ENCODE data around the gene WDR72. TPM values are rescaled to one million over a fixed set of nuclear protein-coding genes. Genes with fewer than 3 reads are reported as not detected.
"Not testable (repeated sequence)": the region's sequence is repeated elsewhere in the genome, so short reads cannot be mapped to it uniquely, and the experiment has no call there.

WDR72 gene
- total and polyA plus RNA-seq, 4 donors = 0.16 TPM; not detected in 3

- DNase-seq; H3K36me3 ChIP-seq (ENCODE audit: control insufficient read depth in 1 of 2, insufficient read depth in 2 of 2, low read length in 1 of 2); intact Hi-C loops (cut with DNase I); H3K4me3 ChIP-seq (ENCODE audit: low read length in 2 of 2); ATAC-seq (ENCODE audit: low FRiP score); H3K27ac ChIP-seq (ENCODE audit: low read depth in 1 of 2, low read length in 2 of 2); H3K27me3 ChIP-seq (ENCODE audit: control insufficient read depth in 1 of 2, insufficient read depth in 2 of 2, low read length in 1 of 2); H3K4me1 ChIP-seq (ENCODE audit: control insufficient read depth in 1 of 2, insufficient read depth in 2 of 2, low read length in 2 of 2); H3K9me3 ChIP-seq (ENCODE audit: control insufficient read depth, low read length): not testable (repeated sequence)
- 91 to 92% methylated on average over 30 to 34 of the region's 34 CpGs for WGBS, 2 donors
These were observed 218.7 kb downstream of the WDR72 start for GRCh38 chr15:53540626-53541300.

- WGBS, 2 donors = 73 to 80% methylated on average over 3 of the region's 3 CpGs
- Histone ChIP-seq H3K4me1 (ENCODE audit: control insufficient read depth in 1 of 2, insufficient read depth in 2 of 2, low read length in 2 of 2) (no peaks in the 10 kb centered on the region), H3K4me3 (ENCODE audit: low read length in 2 of 2) (no peak overlapping the region), H3K27ac (ENCODE audit: low read depth in 1 of 2, low read length in 2 of 2) (no peak overlapping the region), H3K36me3 (ENCODE audit: control insufficient read depth in 1 of 2, insufficient read depth in 2 of 2, low read length in 1 of 2) (no peaks in the 10 kb centered on the region), H3K9me3 (ENCODE audit: control insufficient read depth, low read length) (no peaks in the 10 kb centered on the region), H3K27me3 (ENCODE audit: control insufficient read depth in 1 of 2, insufficient read depth in 2 of 2, low read length in 1 of 2) (no peaks in the 10 kb centered on the region)
- DNase-seq (no peak), ATAC-seq (ENCODE audit: low FRiP score) (no peak)
- intact Hi-C loops (cut with DNase I) = no loop called here
These were observed 219.6 kb downstream of the WDR72 start for GRCh38 chr15:53539878-53540277.

- WGBS, 2 donors = 65 to 72% methylated on average over 6 of the region's 6 CpGs
- no peak overlapping the region for H3K4me3 ChIP-seq (ENCODE audit: low read length in 2 of 2)
- H3K9me3 ChIP-seq (ENCODE audit: control insufficient read depth, low read length) = no peaks in the 10 kb centered on the region
- no peak for ATAC-seq (ENCODE audit: low FRiP score)
- H3K4me1 ChIP-seq (ENCODE audit: control insufficient read depth in 1 of 2, insufficient read depth in 2 of 2, low read length in 2 of 2) = no peaks in the 10 kb centered on the region
- no peak overlapping the region for H3K27ac ChIP-seq (ENCODE audit: low read depth in 1 of 2, low read length in 2 of 2)
- intact Hi-C loops (cut with DNase I) = no loop called here
- H3K27me3 ChIP-seq (ENCODE audit: control insufficient read depth in 1 of 2, insufficient read depth in 2 of 2, low read length in 1 of 2) = no peaks in the 10 kb centered on the region
- H3K36me3 ChIP-seq (ENCODE audit: control insufficient read depth in 1 of 2, insufficient read depth in 2 of 2, low read length in 1 of 2) = no peaks in the 10 kb centered on the region
- DNase-seq = no peak
These were observed 222.9 kb downstream of the WDR72 start for GRCh38 chr15:53536479-53537120.

GRCh38 chr15:53535886-53536285 is 223.6 kb downstream of the WDR72 start:
- no peak for ATAC-seq (ENCODE audit: low FRiP score)

GRCh38 chr15:53534105-53534839 is 225.2 kb downstream of the WDR72 start:
- Histone ChIP-seq H3K4me1 (ENCODE audit: control insufficient read depth in 1 of 2, insufficient read depth in 2 of 2, low read length in 2 of 2) (no peaks in the 10 kb centered on the region), H3K27me3 (ENCODE audit: control insufficient read depth in 1 of 2, insufficient read depth in 2 of 2, low read length in 1 of 2) (no peaks in the 10 kb centered on the region), H3K27ac (ENCODE audit: low read depth in 1 of 2, low read length in 2 of 2) (no peak overlapping the region), H3K4me3 (ENCODE audit: low read length in 2 of 2) (no peak overlapping the region), H3K9me3 (ENCODE audit: control insufficient read depth, low read length) (no peaks in the 10 kb centered on the region), H3K36me3 (ENCODE audit: control insufficient read depth in 1 of 2, insufficient read depth in 2 of 2, low read length in 1 of 2) (no peaks in the 10 kb centered on the region)
- intact Hi-C loops (cut with DNase I) = no loop called here
- no peak for ATAC-seq (ENCODE audit: low FRiP score)
- no peak for DNase-seq
- 82 to 86% methylated on average over 2 of the region's 2 CpGs for WGBS, 2 donors

More at GRCh38 chr15:53535886-53536285, 223.6 kb downstream of the WDR72 start:
- WGBS, 2 donors = 84 to 90% methylated on average over 4 of the region's 4 CpGs
- Histone ChIP-seq H3K36me3 (ENCODE audit: control insufficient read depth in 1 of 2, insufficient read depth in 2 of 2, low read length in 1 of 2) (no peaks in the 10 kb centered on the region), H3K27me3 (ENCODE audit: control insufficient read depth in 1 of 2, insufficient read depth in 2 of 2, low read length in 1 of 2) (no peaks in the 10 kb centered on the region), H3K4me3 (ENCODE audit: low read length in 2 of 2) (no peak overlapping the region), H3K9me3 (ENCODE audit: control insufficient read depth, low read length) (no peaks in the 10 kb centered on the region), H3K4me1 (ENCODE audit: control insufficient read depth in 1 of 2, insufficient read depth in 2 of 2, low read length in 2 of 2) (no peaks in the 10 kb centered on the region), H3K27ac (ENCODE audit: low read depth in 1 of 2, low read length in 2 of 2) (no peak overlapping the region)
- DNase-seq = no peak
- intact Hi-C loops (cut with DNase I) = no loop called here

- ATAC-seq (ENCODE audit: low FRiP score) (no peak), DNase-seq (no peak)
- Histone ChIP-seq H3K27me3 (ENCODE audit: control insufficient read depth in 1 of 2, insufficient read depth in 2 of 2, low read length in 1 of 2) (no peaks in the 10 kb centered on the region), H3K4me1 (ENCODE audit: control insufficient read depth in 1 of 2, insufficient read depth in 2 of 2, low read length in 2 of 2) (no peaks in the 10 kb centered on the region), H3K36me3 (ENCODE audit: control insufficient read depth in 1 of 2, insufficient read depth in 2 of 2, low read length in 1 of 2) (no peaks in the 10 kb centered on the region), H3K9me3 (ENCODE audit: control insufficient read depth, low read length) (no peaks in the 10 kb centered on the region), H3K4me3 (ENCODE audit: low read length in 2 of 2) (no peak overlapping the region), H3K27ac (ENCODE audit: low read depth in 1 of 2, low read length in 2 of 2) (no peak overlapping the region)
- WGBS, 2 donors = 45 to 46% methylated on average over 3 of the region's 3 CpGs
- intact Hi-C loops (cut with DNase I) = no loop called here
These were observed 228.7 kb downstream of the WDR72 start for GRCh38 chr15:53530761-53531160.

- no peak for ATAC-seq (ENCODE audit: low FRiP score)
- no peaks in the 10 kb centered on the region for H3K9me3 ChIP-seq (ENCODE audit: control insufficient read depth, low read length)
- intact Hi-C loops (cut with DNase I) = no loop called here
- no peak for DNase-seq
- no peaks in the 10 kb centered on the region for H3K36me3 ChIP-seq (ENCODE audit: control insufficient read depth in 1 of 2, insufficient read depth in 2 of 2, low read length in 1 of 2)
- H3K27me3 ChIP-seq (ENCODE audit: control insufficient read depth in 1 of 2, insufficient read depth in 2 of 2, low read length in 1 of 2) = no peaks in the 10 kb centered on the region
- H3K4me3 ChIP-seq (ENCODE audit: low read length in 2 of 2) = no peak overlapping the region
- no peak overlapping the region for H3K27ac ChIP-seq (ENCODE audit: low read depth in 1 of 2, low read length in 2 of 2)
- H3K4me1 ChIP-seq (ENCODE audit: control insufficient read depth in 1 of 2, insufficient read depth in 2 of 2, low read length in 2 of 2) = no peaks in the 10 kb centered on the region
These were observed 231.5 kb downstream of the WDR72 start for GRCh38 chr15:53527996-53528395.

- DNase-seq = no peak
- no peaks in the 10 kb centered on the region for H3K36me3 ChIP-seq (ENCODE audit: control insufficient read depth in 1 of 2, insufficient read depth in 2 of 2, low read length in 1 of 2)
- no peak for ATAC-seq (ENCODE audit: low FRiP score)
- no peak overlapping the region for H3K27ac ChIP-seq (ENCODE audit: low read depth in 1 of 2, low read length in 2 of 2)
- no peak overlapping the region for H3K4me3 ChIP-seq (ENCODE audit: low read length in 2 of 2)
- no peaks in the 10 kb centered on the region for H3K9me3 ChIP-seq (ENCODE audit: control insufficient read depth, low read length)
- H3K4me1 ChIP-seq (ENCODE audit: control insufficient read depth in 1 of 2, insufficient read depth in 2 of 2, low read length in 2 of 2) = no peaks in the 10 kb centered on the region
- intact Hi-C loops (cut with DNase I) = no loop called here
- no peaks in the 10 kb centered on the region for H3K27me3 ChIP-seq (ENCODE audit: control insufficient read depth in 1 of 2, insufficient read depth in 2 of 2, low read length in 1 of 2)
- WGBS, 2 donors = 0 to 43% methylated on average over 1 of the region's 1 CpG
These were observed 233.6 kb downstream of the WDR72 start for GRCh38 chr15:53525894-53526293.

GRCh38 chr15:53522991-53523390 is 236.5 kb downstream of the WDR72 start:
- Histone ChIP-seq H3K4me3 (ENCODE audit: low read length in 2 of 2) (no peak overlapping the region), H3K27ac (ENCODE audit: low read depth in 1 of 2, low read length in 2 of 2) (no peak overlapping the region), H3K9me3 (ENCODE audit: control insufficient read depth, low read length) (no peaks in the 10 kb centered on the region), H3K27me3 (ENCODE audit: control insufficient read depth in 1 of 2, insufficient read depth in 2 of 2, low read length in 1 of 2) (no peaks in the 10 kb centered on the region), H3K4me1 (ENCODE audit: control insufficient read depth in 1 of 2, insufficient read depth in 2 of 2, low read length in 2 of 2) (no peaks in the 10 kb centered on the region), H3K36me3 (ENCODE audit: control insufficient read depth in 1 of 2, insufficient read depth in 2 of 2, low read length in 1 of 2) (no peaks in the 10 kb centered on the region)
- ATAC-seq (ENCODE audit: low FRiP score) = no peak
- 14 to 16% methylated on average over 3 of the region's 3 CpGs for WGBS, 2 donors
- intact Hi-C loops (cut with DNase I) = no loop called here
- DNase-seq = no peak
